GM23338 (cell line): ENCODE results near the gene ZNF26. TPM values are rescaled to one million over a fixed set of nuclear protein-coding genes. Genes with fewer than 3 reads are reported as not detected.

Source experiments
- ATAC-seq: fragments of 200-7000 bp; cut with Tn5 transposase; 3 replicates; pipeline ENCODE4 v1.9.1; 2020
- DNase-seq: peaks from one replicate; pipeline ENCODE4 v3.0.0-alpha.2; 2015; ENCODE audit warnings: low spot score
- H2AFZ ChIP-seq: fragments of 200-600 bp; sonication (generic); 2 replicates; pipeline ENCODE4 v1.8.0; 2016; ENCODE audit warnings: antibody characterized with exemption, mild to moderate bottlenecking, moderate library complexity
- H3F3A ChIP-seq: fragments of 200-600 bp; sonication (generic); replicated peaks from 2 replicates; pipeline ENCODE4 v1.8.0; 2017; ENCODE audit warnings: antibody characterized with exemption, mixed run types, low read depth
- H3K27ac ChIP-seq: fragments of 200-600 bp; sonication (generic); 2 replicates; pipeline ENCODE4 v1.6.1; 2016; ENCODE audit warnings: low read depth
- H3K27me3 ChIP-seq: fragments of 200-600 bp; sonication (generic); 2 replicates; pipeline ENCODE4 v1.8.0; 2016; ENCODE audit warnings: mild to moderate bottlenecking, mixed run types, moderate library complexity; ENCODE audit not compliant: insufficient read depth
- H3K36me3 ChIP-seq: fragments of 200-600 bp; sonication (generic); 2 replicates; pipeline ENCODE4 v1.8.0; 2016; ENCODE audit warnings: mild to moderate bottlenecking; ENCODE audit not compliant: insufficient read depth
- H3K4me1 ChIP-seq: fragments of 200-600 bp; sonication (generic); 2 replicates; pipeline ENCODE4 v1.8.0; 2016; ENCODE audit warnings: mild to moderate bottlenecking, moderate library complexity; ENCODE audit not compliant: insufficient read depth
- H3K4me2 ChIP-seq: fragments of 200-600 bp; sonication (generic); 2 replicates; pipeline ENCODE4 v1.7.1; 2017; ENCODE audit warnings: mixed run types
- H3K4me3 ChIP-seq: fragments of 200-600 bp; sonication (generic); 2 replicates; pipeline ENCODE4 v1.6.1; 2016; ENCODE audit warnings: mixed run types
- H3K79me2 ChIP-seq: fragments of 200-600 bp; sonication (generic); replicated peaks from 2 replicates; pipeline ENCODE4 v1.8.0; 2017; ENCODE audit warnings: mild to moderate bottlenecking; ENCODE audit not compliant: insufficient read depth
- H3K9me2 ChIP-seq: fragments of 200-600 bp; sonication (generic); 2 replicates; pipeline ENCODE4 v1.8.0; 2017; ENCODE audit not compliant: insufficient read depth
- H4K20me1 ChIP-seq: fragments of 200-600 bp; sonication (generic); replicated peaks from 2 replicates; pipeline ENCODE4 v1.8.0; 2017; ENCODE audit warnings: mild to moderate bottlenecking; ENCODE audit not compliant: insufficient read depth
- H3K27ac Mint-ChIP-seq: 2 replicates; pipeline ENCODE4 v1.8.0; 2020; ENCODE audit warnings: inconsistent platforms, mild to moderate bottlenecking, moderate library complexity, mixed read lengths
- H3K27me3 Mint-ChIP-seq: 3 replicates; pipeline ENCODE4 v1.8.0; 2022; ENCODE audit warnings: low read depth, mild to moderate bottlenecking, moderate library complexity, mixed read lengths, inconsistent platforms; ENCODE audit not compliant: insufficient read depth, poor library complexity
- H3K36me3 Mint-ChIP-seq: 3 replicates; pipeline ENCODE4 v1.8.0; 2021; ENCODE audit warnings: low read depth, mild to moderate bottlenecking, inconsistent platforms, moderate library complexity, mixed read lengths
- H3K4me1 Mint-ChIP-seq: 3 replicates; pipeline ENCODE4 v1.8.0; 2020; ENCODE audit warnings: mild to moderate bottlenecking, inconsistent platforms, mixed read lengths
- H3K4me3 Mint-ChIP-seq: 3 replicates; pipeline ENCODE4 v1.8.0; 2021; ENCODE audit warnings: moderate library complexity, mild to moderate bottlenecking, inconsistent platforms, mixed read lengths
- H3K9me3 Mint-ChIP-seq: 3 replicates; pipeline ENCODE4 v1.8.0; 2020; ENCODE audit warnings: moderate library complexity, mild to moderate bottlenecking, inconsistent platforms, mixed read lengths
- CREB1 ChIP-seq: fragments of 250-450 bp; sonication (Bioruptor Pico); IDR thresholded peaks from 2 replicates; pipeline ENCODE4 v1.5.0; 2020; ENCODE audit warnings: low read depth, mild to moderate bottlenecking, moderate library complexity
- CTCF ChIP-seq, 2 experiments: fragments of 200-600 bp in 1 of 2; sonication (generic) in 1 of 2; conservative IDR thresholded peaks; 2 replicates each; pipeline versions ENCODE4 v1.5.1 to v1.6.1; 2016 to 2017; ENCODE audit warnings: antibody characterized with exemption in 2 of 2, low read depth in 2 of 2, mild to moderate bottlenecking in 2 of 2, moderate library complexity in 1 of 2
- ETS1 ChIP-seq: IDR thresholded peaks from 2 replicates; pipeline ENCODE4 v1.6.1; 2016; ENCODE audit warnings: antibody characterized with exemption
- EZH2 ChIP-seq: fragments of 200-600 bp; sonication (generic); IDR thresholded peaks from one replicate; pipeline ENCODE4 v1.8.0; 2017; ENCODE audit warnings: antibody characterized with exemption, mild to moderate bottlenecking, low read depth; ENCODE audit not compliant: unreplicated experiment
- EZH2phosphoT487 ChIP-seq: fragments of 200-600 bp; sonication (generic); IDR thresholded peaks from one replicate; pipeline ENCODE4 v1.8.1; 2018; ENCODE audit warnings: antibody characterized with exemption; ENCODE audit not compliant: unreplicated experiment
- JUNB ChIP-seq: IDR thresholded peaks from one replicate; pipeline ENCODE4 v1.6.1; 2016; ENCODE audit warnings: antibody characterized with exemption; ENCODE audit not compliant: unreplicated experiment
- NANOG ChIP-seq: IDR thresholded peaks from 2 replicates; pipeline ENCODE4 v1.6.1; 2016; ENCODE audit warnings: antibody characterized with exemption, borderline replicate concordance
- POLR2AphosphoS5 ChIP-seq: IDR thresholded peaks from 2 replicates; pipeline ENCODE4 v1.6.1; 2016; ENCODE audit warnings: antibody characterized with exemption, low read depth
- REST ChIP-seq: IDR thresholded peaks from one replicate; pipeline ENCODE4 v1.6.1; 2018; ENCODE audit warnings: antibody characterized with exemption; ENCODE audit not compliant: unreplicated experiment
- STAT1 ChIP-seq: IDR thresholded peaks from one replicate; pipeline ENCODE4 v1.6.1; 2016; ENCODE audit warnings: antibody characterized with exemption; ENCODE audit not compliant: unreplicated experiment
- ZNF114 ChIP-seq: fragments of 250-450 bp; sonication (Bioruptor Pico); IDR thresholded peaks from 2 replicates; pipeline ENCODE4 v1.5.0; 2020; ENCODE audit warnings: mild to moderate bottlenecking, moderate library complexity
- ZNF331 ChIP-seq: fragments of 250-450 bp; sonication (Bioruptor Pico); IDR thresholded peaks from 2 replicates; pipeline ENCODE4 v1.5.0; 2020; ENCODE audit warnings: low read depth, mild to moderate bottlenecking, moderate library complexity
- ZNF462 ChIP-seq: fragments of 250-450 bp; sonication (Bioruptor Pico); IDR thresholded peaks from 2 replicates; pipeline ENCODE4 v1.5.0; 2020; ENCODE audit warnings: mild to moderate bottlenecking, moderate library complexity
- polyA plus RNA-seq: library from polyadenylated mRNA; unstranded; fragments of >200 nt; fragmentation: Nextera tagmentation; extraction: Ambion mirVana; gene quantifications from 2 replicates; pipeline ENCODE4 v1.2.1, GENCODE V29; 2016
- total RNA-seq: library from RNA; depleted of rRNA; stranded (reverse); fragments of >200 nt; shearing (Covaris generic); gene quantifications from 2 replicates; pipeline ENCODE4 v1.2.3, GENCODE V29; 2014

Gene ZNF26
- total and polyA plus RNA-seq, 2 experiments from 2014 or later = 4.8 to 18.9 TPM

- H4K20me1 ChIP-seq = no peaks in the 10 kb centered on the region
- Mint-ChIP-seq H3K4me1 (no peaks in the 10 kb centered on the region), H3K4me3 (no peak overlapping the region), H3K27me3 (peaks cover 2% of the 10 kb centered on the region), H3K27ac (no peak overlapping the region), H3K36me3 (peaks cover 43% of the 10 kb centered on the region), H3K9me3 (peaks cover 93% of the 10 kb centered on the region)
- DNase-seq (no peak), ATAC-seq (no peak)
- peaks cover 5% of the 10 kb centered on the region; the same call in 1 of the 2 replicates for H3K36me3 ChIP-seq
- no peaks in the 10 kb centered on the region for H3K79me2 ChIP-seq
- no peaks in the 10 kb centered on the region for H3K4me1 ChIP-seq
- no peak for TF ChIP-seq NANOG
- no peak for TF ChIP-seq EZH2phosphoT487
- no peak for TF ChIP-seq ZNF114 (CRISPR knock-in tag)
- TF ChIP-seq CTCF (conservative IDR thresholded peaks at IDR 0.05; ENCODE audit: low read depth in 2 of 2) = no peak
- TF ChIP-seq POLR2AphosphoS5 = no peak
- no peak for TF ChIP-seq REST
- TF ChIP-seq EZH2 = no peak
- TF ChIP-seq ZNF462 (CRISPR knock-in tag) = no peak
- TF ChIP-seq ETS1 = no peak
- no peak for TF ChIP-seq ZNF331 (CRISPR knock-in tag)
- TF ChIP-seq STAT1 = no peak
- TF ChIP-seq JUNB = no peak
- TF ChIP-seq CREB1 (CRISPR knock-in tag) = no peak
- 0 out of 2 replicates have a peak, but pooled peaks cover 2% of the 10 kb centered on the region for H3K9me2 ChIP-seq
- no peak overlapping the region for H3K4me2 ChIP-seq
- no peak overlapping the region for H3K4me3 ChIP-seq
- H3K27me3 ChIP-seq = no peaks in the 10 kb centered on the region
- no peak overlapping the region for H2AFZ ChIP-seq
- H3F3A ChIP-seq = no peaks in the 10 kb centered on the region
- H3K27ac ChIP-seq = no peak overlapping the region
Measured at GRCh38 chr12:132972374-132972773, 13.8 kb upstream of the ZNF26 start.
